K562 (cell line): ENCODE measurements around the gene SPTBN4. TPM values are rescaled to one million over a fixed set of nuclear protein-coding genes. Genes with fewer than 3 reads are reported as not detected.

Experiments
- CREB5 ChIP-seq: fragments of 250-450 bp; sonication (Bioruptor Pico); IDR thresholded peaks from 2 replicates; pipeline ENCODE4 v1.5.0; 2020; ENCODE audit warnings: mild to moderate bottlenecking
- E2F3 ChIP-seq: fragments of 250-450 bp; sonication (Bioruptor Pico); IDR thresholded peaks from 2 replicates; pipeline ENCODE4 v1.4.0; 2020; ENCODE audit warnings: mild to moderate bottlenecking
- GATAD2B ChIP-seq: fragments of 450-650 bp; IDR thresholded peaks from 2 replicates; pipeline ENCODE4 v1.6.1; 2017; ENCODE audit warnings: mild to moderate bottlenecking, borderline replicate concordance
- HSF4 ChIP-seq: fragments of 250-450 bp; sonication (Bioruptor Pico); IDR thresholded peaks from 2 replicates; pipeline ENCODE4 v2.1.2; 2022; ENCODE audit warnings: mild to moderate bottlenecking, moderate library complexity, borderline replicate concordance
- RFX5 ChIP-seq: IDR thresholded peaks from 2 replicates; pipeline ENCODE4 v1.6.1; 2011; ENCODE audit warnings: low read depth, mild to moderate bottlenecking, improper control_type of control experiment, low read length
- ZKSCAN3 ChIP-seq: fragments of 250-450 bp; sonication (Bioruptor Pico); IDR thresholded peaks from 2 replicates; pipeline ENCODE4 v1.4.0; 2020
- polyA plus RNA-seq, 8 experiments: library from polyadenylated mRNA; depleted of rRNA in 4 of 8; stranded (reverse) in 5 of 8; unstranded in 3 of 8; fragments of >200 nt; fragmentation: Nextera tagmentation in 2 of 8; fragmentation: Illumina TruSeq in 1 of 8; extraction: Ambion mirVana in 2 of 8; extraction: Trizol in 1 of 8; gene quantifications; 2 replicates each; pipeline versions ENCODE4 v1.2.1 to v1.2.3, GENCODE V29; 2011 to 2014; ENCODE audit warnings: inconsistent platforms in 1 of 8, missing spikeins in 1 of 8
- total RNA-seq, 7 experiments: library from RNA; depleted of rRNA in 6 of 7; stranded (reverse); fragments of >200 nt in 6 of 7; fragmentation: Illumina TruSeq in 2 of 7; extraction: Trizol in 2 of 7; gene quantifications; 2 replicates each; pipeline versions ENCODE4 v1.2.1 to v1.2.3, GENCODE V29; 2011 to 2021; ENCODE audit warnings: low replicate concordance in 1 of 7
- TF ChIP-seq, protein P1 (sequence below), 2 experiments: fragments of 450-650 bp; formaldehyde crosslinking in 1 of 2; IDR thresholded peaks; 2 replicates each; pipeline versions ENCODE4 v1.4.0 to v1.6.1; 2014 to 2020; ENCODE audit warnings: mild to moderate bottlenecking in 2 of 2, borderline replicate concordance in 1 of 2, low read depth in 1 of 2
- TF ChIP-seq, protein P2 (sequence below): fragments of 450-650 bp; IDR thresholded peaks from 2 replicates; pipeline ENCODE4 v1.6.1; 2016; ENCODE audit warnings: low read depth

The SPTBN4 gene
- total and polyA plus RNA-seq, 9 of the 15 experiments (the other 6 are each of a cell fraction or from before 2014, with no cell fraction given): 0.01 to 1.5 (median 0.86) TPM

DNA sequence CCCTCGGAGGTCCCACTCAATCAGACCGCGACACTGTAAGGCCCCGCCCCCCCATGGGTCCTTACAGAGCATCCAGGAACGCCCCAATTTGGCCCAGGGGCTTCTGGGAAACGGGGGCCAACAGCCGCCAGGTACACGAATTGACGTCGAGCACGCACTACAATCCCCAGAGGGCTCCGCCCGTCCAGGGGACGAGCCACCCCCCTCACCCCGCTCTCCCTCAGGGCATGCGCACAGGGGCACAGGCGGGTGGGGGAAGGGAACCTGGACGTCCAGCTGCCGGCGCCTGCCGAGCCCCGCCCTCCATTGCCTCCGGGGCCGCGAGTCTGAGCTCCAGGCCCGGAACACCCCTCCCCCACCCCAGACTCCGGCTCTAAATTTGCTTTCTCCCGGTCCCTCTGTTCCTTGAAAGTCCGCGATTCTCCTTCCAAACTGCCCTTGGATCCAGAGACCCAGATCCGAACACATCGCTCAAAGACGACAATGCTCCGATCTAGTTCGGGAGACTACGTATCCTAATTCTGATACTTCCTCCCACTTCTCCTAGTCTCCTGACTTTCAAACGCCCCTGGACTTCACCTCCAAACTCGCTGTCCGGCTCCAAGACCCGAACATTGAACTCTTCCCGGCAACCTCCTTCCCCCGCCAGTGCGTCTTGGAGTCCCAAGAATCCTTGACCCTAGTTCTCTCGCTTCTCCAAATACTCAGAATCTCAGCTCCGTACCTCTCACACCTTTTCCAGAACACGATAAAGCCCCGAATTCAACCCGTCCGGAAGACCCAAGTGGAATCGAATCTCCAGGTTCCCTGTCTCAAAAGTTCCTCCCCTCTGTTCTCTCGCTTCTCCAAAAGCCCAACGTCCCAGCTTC is 23.4 kb upstream of the SPTBN4 start (continued):
- TF ChIP-seq CREB5: 0 out of 2 replicates have a peak, but pooled peaks have one; percentile 15
- no peak for TF ChIP-seq ZKSCAN3
- TF ChIP-seq GATAD2B: no peak
- TF ChIP-seq, protein P1, sequence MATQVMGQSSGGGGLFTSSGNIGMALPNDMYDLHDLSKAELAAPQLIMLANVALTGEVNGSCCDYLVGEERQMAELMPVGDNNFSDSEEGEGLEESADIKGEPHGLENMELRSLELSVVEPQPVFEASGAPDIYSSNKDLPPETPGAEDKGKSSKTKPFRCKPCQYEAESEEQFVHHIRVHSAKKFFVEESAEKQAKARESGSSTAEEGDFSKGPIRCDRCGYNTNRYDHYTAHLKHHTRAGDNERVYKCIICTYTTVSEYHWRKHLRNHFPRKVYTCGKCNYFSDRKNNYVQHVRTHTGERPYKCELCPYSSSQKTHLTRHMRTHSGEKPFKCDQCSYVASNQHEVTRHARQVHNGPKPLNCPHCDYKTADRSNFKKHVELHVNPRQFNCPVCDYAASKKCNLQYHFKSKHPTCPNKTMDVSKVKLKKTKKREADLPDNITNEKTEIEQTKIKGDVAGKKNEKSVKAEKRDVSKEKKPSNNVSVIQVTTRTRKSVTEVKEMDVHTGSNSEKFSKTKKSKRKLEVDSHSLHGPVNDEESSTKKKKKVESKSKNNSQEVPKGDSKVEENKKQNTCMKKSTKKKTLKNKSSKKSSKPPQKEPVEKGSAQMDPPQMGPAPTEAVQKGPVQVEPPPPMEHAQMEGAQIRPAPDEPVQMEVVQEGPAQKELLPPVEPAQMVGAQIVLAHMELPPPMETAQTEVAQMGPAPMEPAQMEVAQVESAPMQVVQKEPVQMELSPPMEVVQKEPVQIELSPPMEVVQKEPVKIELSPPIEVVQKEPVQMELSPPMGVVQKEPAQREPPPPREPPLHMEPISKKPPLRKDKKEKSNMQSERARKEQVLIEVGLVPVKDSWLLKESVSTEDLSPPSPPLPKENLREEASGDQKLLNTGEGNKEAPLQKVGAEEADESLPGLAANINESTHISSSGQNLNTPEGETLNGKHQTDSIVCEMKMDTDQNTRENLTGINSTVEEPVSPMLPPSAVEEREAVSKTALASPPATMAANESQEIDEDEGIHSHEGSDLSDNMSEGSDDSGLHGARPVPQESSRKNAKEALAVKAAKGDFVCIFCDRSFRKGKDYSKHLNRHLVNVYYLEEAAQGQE (IDR thresholded peaks at IDR 0.05; ENCODE audit: borderline replicate concordance): peak; percentile 5; the same call in 1 of the 2 replicates
- TF ChIP-seq, protein P1 (CRISPR knock-in tag; IDR thresholded peaks at IDR 0.05; ENCODE audit: low read depth): no peak
- TF ChIP-seq, protein P2, sequence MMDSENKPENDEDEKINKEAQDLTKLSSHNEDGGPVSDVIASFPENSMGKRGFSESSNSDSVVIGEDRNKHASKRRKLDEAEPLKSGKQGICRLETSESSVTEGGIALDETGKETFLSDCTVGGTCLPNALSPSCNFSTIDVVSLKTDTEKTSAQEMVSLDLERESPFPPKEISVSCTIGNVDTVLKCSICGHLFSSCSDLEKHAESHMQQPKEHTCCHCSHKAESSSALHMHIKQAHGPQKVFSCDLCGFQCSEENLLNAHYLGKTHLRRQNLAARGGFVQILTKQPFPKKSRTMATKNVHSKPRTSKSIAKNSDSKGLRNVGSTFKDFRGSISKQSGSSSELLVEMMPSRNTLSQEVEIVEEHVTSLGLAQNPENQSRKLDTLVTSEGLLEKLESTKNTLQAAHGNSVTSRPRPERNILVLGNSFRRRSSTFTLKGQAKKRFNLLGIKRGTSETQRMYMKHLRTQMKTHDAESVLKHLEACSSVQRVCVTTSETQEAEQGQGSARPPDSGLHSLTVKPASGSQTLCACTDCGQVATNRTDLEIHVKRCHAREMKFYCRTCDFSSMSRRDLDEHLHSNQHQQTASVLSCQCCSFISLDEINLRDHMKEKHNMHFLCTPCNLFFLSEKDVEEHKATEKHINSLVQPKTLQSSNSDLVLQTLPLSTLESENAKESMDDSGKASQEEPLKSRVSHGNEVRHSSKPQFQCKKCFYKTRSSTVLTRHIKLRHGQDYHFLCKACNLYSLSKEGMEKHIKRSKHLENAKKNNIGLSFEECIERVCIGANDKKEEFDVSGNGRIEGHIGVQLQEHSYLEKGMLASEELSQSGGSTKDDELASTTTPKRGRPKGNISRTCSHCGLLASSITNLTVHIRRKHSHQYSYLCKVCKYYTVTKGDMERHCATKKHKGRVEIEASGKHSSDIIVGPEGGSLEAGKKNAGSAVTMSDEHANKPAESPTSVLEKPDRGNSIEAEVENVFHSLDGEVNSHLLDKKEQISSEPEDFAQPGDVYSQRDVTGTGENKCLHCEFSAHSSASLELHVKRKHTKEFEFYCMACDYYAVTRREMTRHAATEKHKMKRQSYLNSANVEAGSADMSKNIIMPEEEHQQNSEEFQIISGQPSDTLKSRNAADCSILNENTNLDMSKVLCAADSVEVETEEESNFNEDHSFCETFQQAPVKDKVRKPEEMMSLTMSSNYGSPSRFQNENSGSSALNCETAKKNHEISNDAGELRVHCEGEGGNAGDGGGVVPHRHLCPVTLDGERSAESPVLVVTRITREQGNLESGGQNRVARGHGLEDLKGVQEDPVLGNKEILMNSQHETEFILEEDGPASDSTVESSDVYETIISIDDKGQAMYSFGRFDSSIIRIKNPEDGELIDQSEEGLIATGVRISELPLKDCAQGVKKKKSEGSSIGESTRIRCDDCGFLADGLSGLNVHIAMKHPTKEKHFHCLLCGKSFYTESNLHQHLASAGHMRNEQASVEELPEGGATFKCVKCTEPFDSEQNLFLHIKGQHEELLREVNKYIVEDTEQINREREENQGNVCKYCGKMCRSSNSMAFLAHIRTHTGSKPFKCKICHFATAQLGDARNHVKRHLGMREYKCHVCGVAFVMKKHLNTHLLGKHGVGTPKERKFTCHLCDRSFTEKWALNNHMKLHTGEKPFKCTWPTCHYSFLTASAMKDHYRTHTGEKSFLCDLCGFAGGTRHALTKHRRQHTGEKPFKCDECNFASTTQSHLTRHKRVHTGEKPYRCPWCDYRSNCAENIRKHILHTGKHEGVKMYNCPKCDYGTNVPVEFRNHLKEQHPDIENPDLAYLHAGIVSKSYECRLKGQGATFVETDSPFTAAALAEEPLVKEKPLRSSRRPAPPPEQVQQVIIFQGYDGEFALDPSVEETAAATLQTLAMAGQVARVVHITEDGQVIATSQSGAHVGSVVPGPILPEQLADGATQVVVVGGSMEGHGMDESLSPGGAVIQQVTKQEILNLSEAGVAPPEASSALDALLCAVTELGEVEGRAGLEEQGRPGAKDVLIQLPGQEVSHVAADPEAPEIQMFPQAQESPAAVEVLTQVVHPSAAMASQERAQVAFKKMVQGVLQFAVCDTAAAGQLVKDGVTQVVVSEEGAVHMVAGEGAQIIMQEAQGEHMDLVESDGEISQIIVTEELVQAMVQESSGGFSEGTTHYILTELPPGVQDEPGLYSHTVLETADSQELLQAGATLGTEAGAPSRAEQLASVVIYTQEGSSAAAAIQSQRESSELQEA: no peak
- TF ChIP-seq HSF4 (CRISPR knock-in tag): no peak
- no peak for TF ChIP-seq RFX5
- TF ChIP-seq E2F3: no peak
